Left renal pelvis (tissue), 4 donors: Measurements from ENCODE around the gene PFN2. TPM values are rescaled to one million over a fixed set of nuclear protein-coding genes. Genes with fewer than 3 reads are reported as not detected.
"Not testable (repeated sequence)": the region's sequence is repeated elsewhere in the genome, so short reads cannot be mapped to it uniquely, and the experiment has no call there.

Source experiments
- DNase-seq, 4 donors: peaks; one replicate each; pipeline ENCODE4 v3.0.0-alpha.2; 2013; ENCODE audit warnings: low read depth in 4 of 4, low spot score in 3 of 4
- polyA plus RNA-seq, 4 donors: library from polyadenylated mRNA; unstranded; fragments of 120-200 nt; gene quantifications; one replicate each; pipeline ENCODE4 v1.2.1, GENCODE V29; 2013; ENCODE audit not compliant: insufficient read length in 4 of 4

PFN2 gene
- polyA plus RNA-seq, 4 donors: 216 to 542 (median 432) TPM

DNA sequence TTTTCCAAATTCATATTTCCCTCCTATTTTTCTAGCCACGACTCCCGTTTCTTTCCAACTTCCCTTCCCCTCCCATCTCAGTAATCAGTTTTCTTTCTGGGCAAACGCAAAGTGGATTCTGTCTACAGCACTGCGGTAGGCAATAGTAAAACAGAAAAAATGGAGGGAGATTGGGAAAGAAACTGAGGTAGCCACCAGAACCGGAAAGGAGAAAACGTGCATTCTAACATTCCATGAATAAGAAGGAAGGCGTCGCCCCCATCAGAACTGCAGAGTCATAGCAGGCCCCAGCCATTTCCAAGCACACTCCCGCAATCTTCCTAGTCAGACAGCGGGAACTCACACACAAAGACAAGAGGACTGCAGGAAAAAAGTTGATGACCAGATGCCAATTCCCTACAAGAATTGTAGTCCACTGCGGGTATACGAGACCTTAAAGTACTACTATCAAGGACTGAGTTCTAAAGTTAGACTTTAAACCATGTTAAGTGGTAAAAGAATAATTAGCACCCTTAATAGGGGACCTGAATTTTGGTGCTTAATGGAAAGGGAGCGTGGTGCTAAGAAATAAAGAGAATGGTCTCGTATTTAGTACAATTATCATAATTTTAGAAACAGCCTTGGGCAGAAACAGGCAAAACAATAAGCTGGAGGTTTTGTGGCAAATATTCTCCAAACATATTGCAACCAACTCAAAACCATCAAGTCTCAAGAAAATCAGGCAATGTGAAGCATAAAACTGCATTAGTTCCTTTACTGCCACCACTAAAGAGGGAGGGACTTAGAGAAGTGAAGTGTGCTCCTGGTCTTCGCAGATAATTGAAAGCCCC lies 1.4 kb downstream of the PFN2 start:
- DNase-seq: peak in 2 of 4 donors; percentile 46 to 58

- DNase-seq: no peak
Measured at GRCh38 chr3:149968216-149968615, 2.5 kb downstream of the PFN2 start.

DNA sequence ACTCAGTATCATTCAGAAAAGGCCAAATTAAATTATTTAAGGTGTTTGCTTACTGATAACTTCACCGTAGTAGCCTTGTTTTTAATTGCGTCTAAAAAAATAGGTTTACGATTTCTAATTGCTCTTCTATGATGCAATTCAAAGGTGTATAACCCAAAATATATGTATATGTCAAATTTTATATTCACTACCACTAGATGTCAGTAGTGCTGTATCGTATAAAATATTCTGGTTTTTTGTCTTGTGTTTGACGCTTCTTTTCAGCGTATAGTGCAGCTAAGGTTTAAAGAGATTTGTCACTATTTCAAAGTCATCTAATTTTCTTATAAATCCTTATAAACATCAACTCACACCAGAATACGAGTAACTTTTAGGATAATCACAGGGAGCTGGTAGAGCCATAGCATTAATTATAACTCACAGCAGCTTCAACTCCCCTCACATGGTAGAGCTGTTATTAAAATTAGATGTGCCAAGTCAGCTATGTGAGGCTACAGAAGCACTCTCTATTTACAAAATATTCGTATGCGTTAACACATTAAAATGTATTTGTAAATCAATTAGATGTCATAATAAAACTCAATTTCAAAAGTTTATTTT lies 3.5 kb downstream of the PFN2 start:
- peak in 1 of 4 donors; percentile 38 for DNase-seq

GRCh38 chr3:149965278-149965677 lies 5.4 kb downstream of the PFN2 start:
- DNase-seq: no peak

DNA sequence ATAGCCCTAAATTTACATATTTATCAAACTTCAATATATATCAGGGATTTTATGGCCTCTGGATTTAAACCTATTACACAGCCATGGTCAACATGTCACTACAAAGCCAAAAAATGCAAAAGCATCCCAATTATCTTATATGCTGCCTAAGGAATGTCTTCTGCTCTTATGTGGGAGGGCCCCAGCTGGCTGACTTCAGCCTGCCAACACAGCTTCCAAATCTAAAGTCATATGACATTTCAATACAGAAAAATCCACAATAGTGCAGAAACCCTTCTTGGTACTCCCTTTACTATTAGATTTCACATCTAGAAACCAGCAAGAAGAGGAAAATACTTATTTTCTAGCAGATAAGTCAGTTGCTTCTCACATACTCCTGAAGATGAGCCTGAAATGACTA lies 6.4 kb downstream of the PFN2 start:
- no peak for DNase-seq

DNA sequence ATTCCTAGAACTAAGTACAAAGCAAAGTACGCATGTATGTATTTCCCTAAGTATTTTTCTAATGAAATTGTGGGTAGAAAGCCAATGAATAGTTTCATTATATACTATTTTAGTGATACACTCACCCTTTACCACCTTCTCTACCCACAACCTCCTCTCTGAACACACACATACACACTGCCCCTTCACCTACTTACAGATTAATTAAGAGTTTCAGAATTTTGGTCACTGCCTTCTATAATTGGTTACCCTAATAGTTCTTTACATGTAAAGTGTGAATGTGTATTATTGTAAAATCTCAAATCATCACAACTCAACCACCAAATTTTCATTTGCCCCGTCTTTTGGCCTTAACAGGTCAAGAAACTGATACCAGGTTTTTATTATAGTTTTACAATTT lies 7.2 kb downstream of the PFN2 start:
- DNase-seq: no peak

GRCh38 chr3:149959443-149959842 lies 11.3 kb downstream of the PFN2 start:
- DNase-seq: no peak

DNA sequence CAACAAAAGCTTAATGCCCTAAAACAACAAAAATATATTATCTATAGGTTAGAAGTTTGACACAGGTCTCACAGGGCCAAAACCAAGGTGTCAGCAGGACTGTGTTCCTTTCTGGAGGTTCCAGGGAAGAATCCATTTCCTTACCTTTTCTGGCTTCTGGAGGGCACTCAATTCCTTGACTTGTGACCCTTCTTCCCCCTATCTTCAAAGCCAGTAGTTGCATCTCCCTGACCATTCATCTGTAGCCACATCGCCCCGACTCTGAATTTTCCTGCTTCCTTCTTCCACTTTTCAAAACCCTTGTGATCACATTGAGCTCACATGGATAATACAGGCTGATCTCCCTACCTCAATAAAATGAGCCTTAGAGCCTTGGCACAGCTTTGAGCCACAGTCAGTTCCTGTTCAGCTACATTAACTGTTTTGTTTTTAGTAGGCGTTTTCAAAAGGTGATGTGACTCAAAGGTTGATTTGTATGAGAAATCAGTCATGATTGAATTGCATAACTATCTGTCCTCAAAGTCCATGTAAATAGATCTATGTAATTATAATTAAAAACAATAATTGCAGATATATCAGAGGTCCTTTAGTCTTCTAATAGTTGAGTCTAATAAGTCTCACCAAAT lies 12.4 kb downstream of the PFN2 start:
- DNase-seq: no peak

GRCh38 chr3:149957361-149958125 lies 13.2 kb downstream of the PFN2 start:
- no peak for DNase-seq

DNA sequence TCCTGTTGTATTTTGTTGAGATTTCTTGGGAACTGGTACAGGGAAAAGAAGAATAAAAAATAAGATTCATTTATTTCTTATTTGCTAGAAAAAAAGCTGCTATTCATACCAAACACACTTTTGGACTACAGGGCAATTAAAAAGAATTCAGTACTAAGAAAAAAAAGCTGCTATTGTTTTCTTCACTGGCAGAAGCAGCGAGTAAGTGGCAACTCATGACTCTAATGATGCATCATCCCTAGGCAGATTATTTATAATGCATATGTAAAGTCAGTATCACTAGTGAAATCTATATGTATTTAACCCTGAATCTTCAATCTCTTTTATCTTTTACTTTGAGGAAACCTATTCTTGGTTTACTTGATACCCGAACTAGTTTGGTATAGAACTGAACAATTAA lies 15.2 kb downstream of the PFN2 start:
- no peak for DNase-seq

DNA sequence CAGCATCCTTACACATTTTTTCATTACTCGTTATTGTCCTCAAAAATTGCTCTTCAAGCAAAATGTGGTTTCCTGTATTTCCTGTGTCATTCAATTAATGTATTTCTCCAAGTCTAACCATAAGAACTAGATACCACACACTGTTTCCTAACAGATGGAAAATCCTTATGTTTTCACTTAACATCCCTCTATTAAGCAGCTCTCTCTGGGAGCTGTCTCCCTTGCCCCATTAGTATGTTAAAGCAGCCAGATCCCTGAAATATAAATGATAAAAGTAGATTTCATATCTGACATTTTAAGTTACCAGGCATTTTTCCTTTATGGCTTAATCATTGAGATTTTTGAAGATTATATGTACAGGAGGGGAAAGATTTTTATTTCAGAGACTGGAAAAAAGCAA lies 15.9 kb downstream of the PFN2 start:
- DNase-seq: no peak

GRCh38 chr3:149949181-149949580 lies 21.5 kb downstream of the PFN2 start:
- DNase-seq: no peak

DNA sequence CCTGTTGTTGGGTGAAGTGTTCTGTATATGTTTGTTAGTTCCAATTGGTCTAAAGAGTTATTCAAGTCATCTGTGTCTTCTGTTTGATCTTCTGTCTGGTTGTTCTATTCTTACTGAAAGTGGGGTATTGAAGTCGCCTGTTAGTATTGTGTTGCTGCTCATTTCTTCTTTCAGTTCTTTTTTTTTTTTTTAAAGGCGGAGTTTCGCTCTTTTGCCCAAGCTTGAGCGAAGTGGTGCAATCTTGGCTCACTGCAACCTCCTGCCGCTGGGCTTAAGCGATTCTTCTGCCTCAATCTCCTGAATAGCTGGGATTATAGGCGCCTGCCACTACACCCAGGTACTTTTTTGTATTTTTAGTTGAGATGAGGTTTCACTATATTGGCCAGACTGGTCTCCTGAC lies 23.5 kb downstream of the PFN2 start:
- DNase-seq: no peak

DNA sequence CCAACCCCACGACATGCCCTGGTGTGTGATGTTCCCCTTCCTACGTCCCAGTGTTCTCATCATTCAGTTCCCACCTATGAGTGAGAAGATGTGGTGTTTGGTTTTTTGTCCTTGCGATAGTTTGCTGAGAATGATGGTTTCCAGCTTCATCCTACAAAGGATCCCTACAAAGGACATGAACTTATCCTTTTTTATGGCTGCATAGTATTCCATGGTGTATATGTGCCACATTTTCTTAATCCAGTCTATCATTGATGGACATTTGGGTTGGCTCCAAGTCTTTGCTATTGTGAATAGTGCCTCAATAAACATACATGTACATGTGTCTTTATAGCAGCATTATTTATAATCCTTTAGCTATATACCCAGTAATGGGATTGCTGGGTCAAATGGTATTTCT lies 26.7 kb downstream of the PFN2 start:
- not testable (repeated sequence) for DNase-seq

- no peak for DNase-seq
Measured at GRCh38 chr3:149942409-149942808, 28.3 kb downstream of the PFN2 start.

DNA sequence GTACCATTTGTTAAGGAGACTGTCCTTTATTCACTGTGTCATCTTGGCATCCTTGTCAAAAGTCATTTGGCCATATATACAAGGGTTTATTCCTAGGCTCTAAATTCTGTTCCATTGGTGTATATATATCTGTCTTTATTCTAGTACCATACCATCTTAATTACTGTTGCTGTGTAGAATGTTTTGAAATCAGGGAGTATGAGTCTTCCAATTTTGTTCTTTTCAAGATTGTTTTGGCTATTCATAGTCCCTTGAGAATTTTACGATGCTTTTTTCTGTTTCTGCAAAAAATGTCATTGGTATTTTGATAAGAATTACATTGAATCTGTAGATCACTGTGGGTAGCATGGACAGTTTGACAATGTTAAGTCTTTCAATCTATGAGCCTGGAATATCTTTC lies 28.7 kb downstream of the PFN2 start:
- DNase-seq: no peak

GRCh38 chr3:149941186-149941585 lies 29.5 kb downstream of the PFN2 start:
- no peak for DNase-seq

DNA sequence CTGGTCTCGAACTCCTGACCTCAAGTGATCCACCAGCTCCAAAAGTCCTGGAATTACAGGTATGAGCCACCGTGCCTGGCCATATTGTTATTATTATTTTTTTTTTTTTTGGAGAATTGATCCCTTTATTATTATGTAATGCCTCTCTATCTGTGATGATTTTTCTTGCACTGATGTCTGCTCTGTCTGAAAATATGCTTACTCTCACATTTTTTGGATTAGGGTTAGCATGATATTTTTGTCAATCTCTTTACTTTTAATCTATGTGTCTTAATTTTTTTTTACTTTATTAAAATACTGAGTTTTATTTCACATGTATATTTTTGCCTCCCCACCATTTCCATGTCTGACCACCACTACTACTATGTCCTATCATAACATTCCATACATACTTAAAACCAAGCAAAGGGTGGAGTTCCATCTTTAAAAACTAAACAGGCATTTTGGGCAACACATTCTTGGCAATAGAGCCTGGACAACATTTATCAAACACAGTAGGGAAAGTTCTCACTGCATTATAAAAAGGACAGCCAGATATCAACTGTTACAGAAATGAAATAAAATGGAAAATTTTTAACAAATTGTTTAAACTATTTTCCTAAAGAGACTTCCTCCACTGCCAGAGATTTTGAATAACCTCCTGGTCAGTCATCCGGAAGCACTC lies 32.2 kb downstream of the PFN2 start:
- not testable (repeated sequence) for DNase-seq

DNA sequence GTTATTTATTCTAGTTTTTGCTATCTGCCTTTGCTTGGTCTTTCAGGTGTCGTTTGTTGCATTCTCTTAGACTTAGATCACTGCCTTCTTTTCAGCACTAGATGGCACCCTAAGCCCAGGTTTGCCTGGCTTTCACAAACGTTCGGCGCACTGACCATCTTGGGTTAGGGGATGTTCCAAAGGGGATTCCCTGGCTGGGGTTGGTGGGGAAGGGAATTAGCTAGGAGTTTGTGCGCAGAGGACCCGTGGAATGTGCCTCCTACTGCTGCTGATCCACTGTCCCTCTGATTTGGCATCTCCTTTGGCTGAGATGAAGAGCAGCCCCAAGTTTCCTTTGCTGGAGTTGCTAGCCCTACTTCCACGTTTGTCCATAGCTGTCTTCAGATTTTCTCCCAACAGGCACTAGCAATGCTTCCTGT lies 33.9 kb downstream of the PFN2 start:
- DNase-seq: peak; percentile 10 to 30 (median 21)

- no peak for DNase-seq
Measured at GRCh38 chr3:149934524-149934923, 36.2 kb downstream of the PFN2 start.

- DNase-seq: no peak
Measured at GRCh38 chr3:149933858-149934257, 36.8 kb downstream of the PFN2 start.
